ENCODE data around the gene XXYLT1.
"Not testable (repeated sequence)": the region's sequence is repeated elsewhere in the genome, so short reads cannot be mapped to it uniquely, and the experiment has no call there.

XXYLT1 gene

GRCh38 chr3:195226900-195227447, 44.0 kb downstream of the XXYLT1 start:
- DNase-seq (ENCODE audit: low read depth): peak; percentile 31

- DNase-seq (ENCODE audit: low read depth): no peak
Measured at GRCh38 chr3:195226445-195226844, 44.5 kb downstream of the XXYLT1 start.

- no peak for DNase-seq (ENCODE audit: low read depth)
Measured at GRCh38 chr3:195224980-195225580, 45.9 kb downstream of the XXYLT1 start.

- no peak for DNase-seq (ENCODE audit: low read depth)
Measured at GRCh38 chr3:195224156-195224979, 46.6 kb downstream of the XXYLT1 start.

- no peak for DNase-seq (ENCODE audit: low read depth)
Measured at GRCh38 chr3:195221876-195222617, 48.9 kb downstream of the XXYLT1 start.

- peak; percentile 37 for DNase-seq (ENCODE audit: low read depth)
Measured at GRCh38 chr3:195221015-195221853, 49.7 kb downstream of the XXYLT1 start.

- DNase-seq (ENCODE audit: low read depth): no peak
Measured at GRCh38 chr3:195219351-195220230, 51.4 kb downstream of the XXYLT1 start.

GRCh38 chr3:195218331-195218730, 52.6 kb downstream of the XXYLT1 start:
- DNase-seq (ENCODE audit: low read depth): not testable (repeated sequence)

GRCh38 chr3:195215576-195215975, 55.4 kb downstream of the XXYLT1 start:
- not testable (repeated sequence) for DNase-seq (ENCODE audit: low read depth)

GRCh38 chr3:195214381-195214780, 56.6 kb downstream of the XXYLT1 start:
- no peak for DNase-seq (ENCODE audit: low read depth)

- no peak for DNase-seq (ENCODE audit: low read depth)
Measured at GRCh38 chr3:195213639-195214315, 57.2 kb downstream of the XXYLT1 start.

- no peak for DNase-seq (ENCODE audit: low read depth)
Measured at GRCh38 chr3:195212749-195213375, 58.1 kb downstream of the XXYLT1 start.

- no peak for DNase-seq (ENCODE audit: low read depth)
Measured at GRCh38 chr3:195212033-195212748, 58.8 kb downstream of the XXYLT1 start.

- DNase-seq (ENCODE audit: low read depth): peak; percentile 81
Measured at GRCh38 chr3:195210266-195210973, 60.5 kb downstream of the XXYLT1 start.

- no peak for DNase-seq (ENCODE audit: low read depth)
Measured at GRCh38 chr3:195209847-195210265, 61.1 kb downstream of the XXYLT1 start.

- DNase-seq (ENCODE audit: low read depth): no peak
Measured at GRCh38 chr3:195209083-195209846, 61.7 kb downstream of the XXYLT1 start.

GRCh38 chr3:195208631-195209030, 62.3 kb downstream of the XXYLT1 start:
- no peak for DNase-seq (ENCODE audit: low read depth)

Measured in iris pigment epithelial cell (primary cell).